GM21737 (cell line): ENCODE data around the gene GPR119.
"Not testable (repeated sequence)": the region's sequence is repeated elsewhere in the genome, so short reads cannot be mapped to it uniquely, and the experiment has no call there.

ENCODE experiments used
- ATAC-seq: cut with Tn5 transposase; IDR thresholded peaks from one replicate; pipeline ENCODE4 v1.9.1; 2021; ENCODE audit warnings: mild to moderate bottlenecking, moderate library complexity; ENCODE audit not compliant: unreplicated experiment

The GPR119 gene

GRCh38 chrX:130339408-130340222, 45.9 kb downstream of the GPR119 start, which contains the start of gene SLC25A14:
Gene SLC25A14 (plus strand): TSS chrX:130339919. CDS start chrX:130340279, 360 bp downstream.
- peak; percentile 96 for ATAC-seq

GRCh38 chrX:130338869-130339268, 46.6 kb downstream of the GPR119 start:
- ATAC-seq, result not testable (repeated sequence)

GRCh38 chrX:130336531-130336930, 48.9 kb downstream of the GPR119 start:
- ATAC-seq, result no peak
